NOMO-1 (cell line): ENCODE results near the gene COPZ1.
"Not testable (repeated sequence)": the region's sequence is repeated elsewhere in the genome, so short reads cannot be mapped to it uniquely, and the experiment has no call there.

Experiments
- DNase-seq, 2 experiments: peaks; one replicate each; lab custom pipeline; 2025; ENCODE audit not compliant: unreplicated experiment in 2 of 2; lab: John Stamatoyannopoulos, UW

Gene COPZ1

GRCh38 chr12:54294152-54294952 is 30.6 kb upstream of the COPZ1 start:
- peak; percentile 41 to 52 for DNase-seq

- no peak for DNase-seq
Measured at GRCh38 chr12:54294953-54295566, 29.9 kb upstream of the COPZ1 start.

DNA sequence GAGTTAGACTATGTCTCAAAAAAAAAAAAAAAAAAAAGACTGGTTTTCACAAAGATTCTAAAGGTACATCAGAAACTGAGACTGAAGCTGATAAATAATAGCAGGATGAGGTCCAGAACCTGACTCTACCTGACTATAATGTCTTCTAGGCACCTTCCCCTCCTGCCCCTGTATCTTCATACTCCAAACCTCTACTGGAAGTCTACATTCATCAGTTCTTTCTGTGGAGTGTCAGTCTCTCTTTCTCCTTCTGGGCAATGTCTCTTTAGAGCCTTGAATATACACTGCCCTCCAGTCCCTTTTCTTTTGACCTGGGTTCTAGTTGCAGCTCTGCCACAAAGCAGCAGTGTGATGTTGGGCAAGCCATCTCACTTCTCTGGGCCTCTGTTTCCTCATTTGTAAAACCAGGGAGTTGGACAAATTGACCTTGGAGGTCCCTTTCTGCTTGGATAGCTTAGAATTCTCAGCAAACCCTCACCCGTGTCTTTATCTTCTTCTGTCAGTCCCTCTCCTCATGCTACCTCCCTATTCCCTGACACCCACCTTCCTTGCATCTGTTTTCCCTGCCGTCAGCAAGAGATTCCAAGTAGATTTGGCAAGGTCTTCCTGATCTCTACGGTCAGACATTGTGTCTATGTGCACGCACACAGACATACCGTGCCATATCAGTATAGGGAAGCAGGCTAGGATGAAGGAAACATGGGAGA is 28.4 kb upstream of the COPZ1 start:
- no peak for DNase-seq

DNA sequence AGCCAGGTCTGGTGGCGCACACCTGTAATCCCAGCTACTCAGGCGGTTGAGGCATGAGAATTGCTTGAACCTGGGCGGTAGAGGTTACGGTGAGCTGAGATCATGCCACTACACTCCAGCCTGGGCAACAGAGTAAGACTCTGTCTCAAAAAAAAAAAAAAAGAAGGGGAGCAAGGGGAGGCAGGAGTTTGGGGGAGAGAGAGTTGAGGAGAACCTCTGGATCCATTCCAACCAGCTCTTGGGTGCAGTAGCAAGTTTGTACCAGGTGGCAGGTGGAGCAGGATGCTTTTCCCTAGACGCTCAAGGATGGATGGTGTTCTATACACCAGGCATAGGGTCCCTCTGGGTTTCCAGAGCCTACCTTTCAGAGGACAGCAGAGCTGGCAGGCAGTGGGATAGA is 26.0 kb upstream of the COPZ1 start:
- no peak for DNase-seq

GRCh38 chr12:54299515-54300224 is 25.3 kb upstream of the COPZ1 start:
- no peak for DNase-seq

DNA sequence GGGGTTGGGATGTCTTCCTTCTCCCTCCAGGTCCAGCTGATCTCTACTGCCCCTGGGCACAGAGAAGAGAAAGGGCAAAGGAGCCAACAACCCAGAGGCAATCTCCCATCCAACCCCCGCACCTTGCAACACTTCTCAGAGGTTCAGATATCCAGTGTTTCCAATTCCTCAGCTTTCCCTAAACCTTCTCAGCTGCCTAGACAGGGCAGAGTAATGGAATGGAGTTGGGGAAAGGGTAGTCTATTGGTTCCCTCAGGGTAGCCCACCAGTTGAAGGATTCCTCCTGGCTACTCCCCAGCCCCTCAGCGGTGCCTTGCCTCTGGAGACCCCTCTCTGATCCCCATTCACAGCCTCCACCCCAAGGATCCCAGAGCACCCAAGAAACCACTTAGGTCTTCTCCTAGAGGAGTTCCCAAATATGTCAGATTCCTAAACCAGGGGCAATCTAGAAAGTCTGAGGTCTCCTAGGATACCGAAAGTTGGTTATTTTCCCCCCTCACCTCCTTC is 24.7 kb upstream of the COPZ1 start:
- no peak for DNase-seq

GRCh38 chr12:54300732-54301427 is 24.1 kb upstream of the COPZ1 start, which contains the start of gene NFE2:
TSS of gene NFE2 (minus strand) at chr12:54301015. CDS start at chr12:54295248, 5,767 bp downstream.
- peak; percentile 79 to 84 for DNase-seq

DNA sequence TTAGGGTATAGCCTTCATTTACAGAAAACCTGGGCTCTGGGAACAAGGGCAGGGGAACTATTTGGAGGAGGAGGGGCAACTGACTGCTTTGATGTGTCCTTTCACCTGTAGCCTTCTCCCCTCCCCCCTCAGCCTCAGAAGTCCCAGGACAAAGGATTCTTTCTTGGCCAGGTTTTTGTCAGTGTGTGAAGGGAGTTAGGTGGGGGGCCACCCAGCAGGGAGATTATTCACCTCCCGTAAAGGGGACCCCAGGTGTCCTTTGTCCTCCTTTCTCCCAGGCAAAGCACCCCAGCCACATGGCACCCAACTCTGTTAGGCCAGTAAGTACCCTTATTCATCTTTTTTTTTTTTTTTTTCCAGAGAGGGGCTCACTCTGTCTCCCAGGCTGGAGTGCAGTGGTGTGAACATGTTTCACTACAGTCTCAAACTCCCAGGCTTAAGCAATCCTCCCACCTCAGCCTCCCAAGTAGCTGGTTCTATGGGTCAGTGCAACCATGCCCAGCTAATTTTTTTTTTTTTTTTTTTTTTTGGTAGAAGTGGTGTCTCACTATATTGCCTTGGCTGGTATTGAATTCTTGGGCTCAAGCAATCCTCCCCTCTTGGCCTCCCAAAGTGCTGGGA is 23.4 kb upstream of the COPZ1 start:
- DNase-seq: no peak

DNA sequence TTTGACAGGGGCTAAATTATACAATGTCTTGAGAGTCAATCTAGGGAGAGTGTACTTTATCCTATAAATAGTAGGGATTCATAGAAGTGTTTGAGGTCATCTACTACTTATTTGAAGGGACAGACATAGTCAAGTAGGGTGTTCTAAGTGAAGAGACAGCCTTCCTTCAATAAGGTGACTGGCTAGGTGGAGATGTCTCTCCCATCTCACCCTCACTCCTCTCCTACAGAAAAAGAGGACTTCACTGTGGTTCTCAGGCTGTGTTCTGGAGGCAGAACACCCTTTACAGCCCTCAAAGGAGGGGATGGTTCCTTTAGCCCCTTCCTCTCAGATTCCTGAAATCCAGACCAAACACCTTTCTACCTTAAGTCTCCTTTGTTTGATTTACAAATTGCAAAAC is 21.3 kb upstream of the COPZ1 start:
- DNase-seq: no peak

- DNase-seq: peak; percentile 96 to 97
Measured at GRCh38 chr12:54304187-54304810, 20.6 kb upstream of the COPZ1 start.

- peak; percentile 91 to 94 for DNase-seq
Measured at GRCh38 chr12:54306925-54307741, 17.8 kb upstream of the COPZ1 start.

DNA sequence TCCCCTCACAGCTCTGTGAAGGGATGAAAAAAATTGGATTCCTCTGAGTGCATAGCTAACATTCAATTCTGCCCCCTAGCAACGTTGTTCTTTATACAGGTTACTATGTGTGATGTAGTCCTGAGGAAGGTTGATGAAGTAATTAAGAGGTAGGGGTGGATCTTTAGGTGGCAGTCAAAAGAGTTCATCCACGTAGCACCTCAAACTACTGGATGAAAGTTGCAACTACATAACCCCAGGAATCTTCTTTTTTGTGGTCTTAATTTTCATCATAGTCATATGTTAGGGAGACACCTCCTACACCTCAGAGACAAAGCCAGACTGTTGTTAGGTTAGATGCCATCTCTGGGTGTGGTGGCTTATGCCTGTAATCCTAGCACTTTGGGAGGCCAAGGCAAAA is 13.9 kb upstream of the COPZ1 start:
- DNase-seq: no peak

GRCh38 chr12:54312309-54312708 is 12.6 kb upstream of the COPZ1 start:
- DNase-seq: not testable (repeated sequence)

GRCh38 chr12:54321363-54321762 is 3.6 kb upstream of the COPZ1 start:
- no peak for DNase-seq

- DNase-seq: not testable (repeated sequence)
Measured at GRCh38 chr12:54325442-54326109, 645 bp downstream of the COPZ1 start.

GRCh38 chr12:54328595-54329337 is 3.8 kb downstream of the COPZ1 start:
- DNase-seq: no peak

- no peak for DNase-seq
Measured at GRCh38 chr12:54329759-54330158, 4.8 kb downstream of the COPZ1 start.
